Measurements from ENCODE around the gene C19orf47.

C19orf47 gene

GRCh38 chr19:40344422-40344821, 3.8 kb downstream of the C19orf47 start:
- no peak for TF ChIP-seq CTCF (IDR thresholded peaks at IDR 0.05; ENCODE audit: borderline replicate concordance, insufficient read depth, low read depth, low read length)
- no peak overlapping the region for H3K4me3 ChIP-seq (ENCODE audit: low read depth, low read length)

- no peak overlapping the region for H3K4me3 ChIP-seq (ENCODE audit: low read depth, low read length)
- TF ChIP-seq CTCF (IDR thresholded peaks at IDR 0.05; ENCODE audit: borderline replicate concordance, insufficient read depth, low read depth, low read length): no peak
Measured at GRCh38 chr19:40342644-40343311, 5.4 kb downstream of the C19orf47 start.

- TF ChIP-seq CTCF (IDR thresholded peaks at IDR 0.05; ENCODE audit: borderline replicate concordance, insufficient read depth, low read depth, low read length): no peak
- no peak overlapping the region for H3K4me3 ChIP-seq (ENCODE audit: low read depth, low read length)
Measured at GRCh38 chr19:40341601-40342482, 6.4 kb downstream of the C19orf47 start.

GRCh38 chr19:40339018-40339728, 9.0 kb downstream of the C19orf47 start:
- H3K4me3 ChIP-seq (ENCODE audit: low read depth, low read length): no peak overlapping the region
- TF ChIP-seq CTCF (IDR thresholded peaks at IDR 0.05; ENCODE audit: borderline replicate concordance, insufficient read depth, low read depth, low read length): no peak

GRCh38 chr19:40337594-40337993, 10.6 kb downstream of the C19orf47 start:
- no peak for TF ChIP-seq CTCF (IDR thresholded peaks at IDR 0.05; ENCODE audit: borderline replicate concordance, insufficient read depth, low read depth, low read length)

GRCh38 chr19:40337107-40337506, 11.1 kb downstream of the C19orf47 start:
- H3K4me3 ChIP-seq (ENCODE audit: low read depth, low read length): no peak overlapping the region
- TF ChIP-seq CTCF (IDR thresholded peaks at IDR 0.05; ENCODE audit: borderline replicate concordance, insufficient read depth, low read depth, low read length): no peak

More at GRCh38 chr19:40337594-40337993, 10.6 kb downstream of the C19orf47 start:
- no peak overlapping the region for H3K4me3 ChIP-seq (ENCODE audit: low read depth, low read length)

All from GM12875 (cell line).